ENCODE measurements around the gene FOXA3. TPM values are rescaled to one million over a fixed set of nuclear protein-coding genes. Genes with fewer than 3 reads are reported as not detected.
A peak's percentile ranks its signal among the peaks of the same experiment; 100 is the strongest.
"Not testable (repeated sequence)": the region's sequence is repeated elsewhere in the genome, so short reads cannot be mapped to it uniquely, and the experiment has no call there.

The FOXA3 gene
- total RNA-seq, 1 donor from 2014 or later: not detected

GRCh38 chr19:45860359-45861259 lies 3.5 kb upstream of the FOXA3 start:
- H3K27ac ChIP-seq (ENCODE audit: low read depth, low read length): no peak overlapping the region
- peaks cover 4 to 19% (median 18%) of the 10 kb centered on the region in 3 donors for H3K27me3 ChIP-seq (ENCODE audit: control insufficient read depth in 3 of 3, insufficient read depth in 3 of 3, low read length in 3 of 3)
- peaks cover 6 to 11% (median 10%) of the 10 kb centered on the region in 3 donors for H3K36me3 ChIP-seq (ENCODE audit: control insufficient read depth in 3 of 3, insufficient read depth in 3 of 3, low read length in 3 of 3)
- H3K4me1 ChIP-seq (ENCODE audit: control insufficient read depth in 3 of 3, insufficient read depth in 3 of 3, low read length in 3 of 3): peaks cover 7 to 20% (median 14%) of the 10 kb centered on the region in 3 donors
- no peaks in the 10 kb centered on the region for H3K9me3 ChIP-seq (ENCODE audit: control insufficient read depth in 3 of 3, low read length in 3 of 3)
- H3K4me3 ChIP-seq (ENCODE audit: low read length in 3 of 3): no peak overlapping the region
- H3K9ac ChIP-seq (ENCODE audit: low read depth in 1 of 3, low read length in 3 of 3): no peak overlapping the region

- H3K27ac ChIP-seq (ENCODE audit: low read depth, low read length): peak overlapping the region; percentile 80
- no peaks in the 10 kb centered on the region for H3K9me3 ChIP-seq (ENCODE audit: control insufficient read depth in 3 of 3, low read length in 3 of 3)
- peaks cover 4 to 20% (median 20%) of the 10 kb centered on the region in 3 donors for H3K27me3 ChIP-seq (ENCODE audit: control insufficient read depth in 3 of 3, insufficient read depth in 3 of 3, low read length in 3 of 3)
- peaks cover 6 to 11% (median 10%) of the 10 kb centered on the region in 3 donors for H3K36me3 ChIP-seq (ENCODE audit: control insufficient read depth in 3 of 3, insufficient read depth in 3 of 3, low read length in 3 of 3)
- H3K9ac ChIP-seq (ENCODE audit: low read depth in 1 of 3, low read length in 3 of 3): peak overlapping the region; percentile 92 to 96 (median 93)
- peaks cover 7 to 20% (median 14%) of the 10 kb centered on the region in 3 donors for H3K4me1 ChIP-seq (ENCODE audit: control insufficient read depth in 3 of 3, insufficient read depth in 3 of 3, low read length in 3 of 3)
- H3K4me3 ChIP-seq (ENCODE audit: low read length in 3 of 3): peak overlapping the region; percentile 82 to 96 (median 91)
Observed at GRCh38 chr19:45862271-45862563, 1.9 kb upstream of the FOXA3 start.

GRCh38 chr19:45862564-45863334 lies 1.4 kb upstream of the FOXA3 start, which contains the start of gene SYMPK:
Gene SYMPK (minus strand): TSS chr19:45863147. CDS start chr19:45854495, 8,652 bp downstream.
- H3K4me1 ChIP-seq (ENCODE audit: control insufficient read depth in 3 of 3, insufficient read depth in 3 of 3, low read length in 3 of 3): peaks cover 7 to 20% (median 14%) of the 10 kb centered on the region in 3 donors
- H3K4me3 ChIP-seq (ENCODE audit: low read length in 3 of 3): peak within 1 kb of the TSS; percentile 82 to 96 (median 91)
- peaks cover 6 to 11% (median 10%) of the 10 kb centered on the region in 3 donors for H3K36me3 ChIP-seq (ENCODE audit: control insufficient read depth in 3 of 3, insufficient read depth in 3 of 3, low read length in 3 of 3)
- H3K9me3 ChIP-seq (ENCODE audit: control insufficient read depth in 3 of 3, low read length in 3 of 3): no peaks in the 10 kb centered on the region
- peak within 1 kb of the TSS; percentile 92 to 96 (median 93) for H3K9ac ChIP-seq (ENCODE audit: low read depth in 1 of 3, low read length in 3 of 3)
- peaks cover 4 to 20% (median 20%) of the 10 kb centered on the region in 3 donors for H3K27me3 ChIP-seq (ENCODE audit: control insufficient read depth in 3 of 3, insufficient read depth in 3 of 3, low read length in 3 of 3)
- H3K27ac ChIP-seq (ENCODE audit: low read depth, low read length): peak within 1 kb of the TSS; percentile 80

GRCh38 chr19:45863335-45863839 lies 739 bp upstream of the FOXA3 start:
- H3K27me3 ChIP-seq (ENCODE audit: control insufficient read depth in 3 of 3, insufficient read depth in 3 of 3, low read length in 3 of 3): peaks cover 4 to 20% (median 20%) of the 10 kb centered on the region in 3 donors
- peaks cover 4 to 10% (median 7%) of the 10 kb centered on the region in 3 donors for H3K36me3 ChIP-seq (ENCODE audit: control insufficient read depth in 3 of 3, insufficient read depth in 3 of 3, low read length in 3 of 3)
- H3K4me3 ChIP-seq (ENCODE audit: low read length in 3 of 3): peak overlapping the region; percentile 58 to 77 (median 75)
- no peaks in the 10 kb centered on the region for H3K9me3 ChIP-seq (ENCODE audit: control insufficient read depth in 3 of 3, low read length in 3 of 3)
- no peak overlapping the region for H3K27ac ChIP-seq (ENCODE audit: low read depth, low read length)
- peak overlapping the region in 2 of 3 donors; percentile 51 to 62 for H3K9ac ChIP-seq (ENCODE audit: low read depth in 1 of 3, low read length in 3 of 3)
- peaks cover 7 to 20% (median 14%) of the 10 kb centered on the region in 3 donors for H3K4me1 ChIP-seq (ENCODE audit: control insufficient read depth in 3 of 3, insufficient read depth in 3 of 3, low read length in 3 of 3)

- Histone ChIP-seq H3K4me1 (ENCODE audit: control insufficient read depth in 3 of 3, insufficient read depth in 3 of 3, low read length in 3 of 3) (peaks cover 7 to 20% (median 14%) of the 10 kb centered on the region in 3 donors), H3K36me3 (ENCODE audit: control insufficient read depth in 3 of 3, insufficient read depth in 3 of 3, low read length in 3 of 3) (peaks cover 0 to 2% (median 2%) of the 10 kb centered on the region in 3 donors), H3K9ac (ENCODE audit: low read depth in 1 of 3, low read length in 3 of 3) (no peak overlapping the region), H3K4me3 (ENCODE audit: low read length in 3 of 3) (no peak overlapping the region), H3K27ac (ENCODE audit: low read depth, low read length) (no peak overlapping the region), H3K27me3 (ENCODE audit: control insufficient read depth in 3 of 3, insufficient read depth in 3 of 3, low read length in 3 of 3) (peaks cover 4 to 20% (median 20%) of the 10 kb centered on the region in 3 donors), H3K9me3 (ENCODE audit: control insufficient read depth in 3 of 3, low read length in 3 of 3) (no peaks in the 10 kb centered on the region)
Observed at GRCh38 chr19:45864629-45865082, 530 bp downstream of the FOXA3 start.

GRCh38 chr19:45865269-45865948 lies 1.3 kb downstream of the FOXA3 start:
- H3K9me3 ChIP-seq (ENCODE audit: control insufficient read depth in 3 of 3, low read length in 3 of 3): no peaks in the 10 kb centered on the region
- H3K27me3 ChIP-seq (ENCODE audit: control insufficient read depth in 3 of 3, insufficient read depth in 3 of 3, low read length in 3 of 3): peaks cover 4 to 20% (median 20%) of the 10 kb centered on the region in 3 donors
- no peak overlapping the region for H3K9ac ChIP-seq (ENCODE audit: low read depth in 1 of 3, low read length in 3 of 3)
- H3K4me1 ChIP-seq (ENCODE audit: control insufficient read depth in 3 of 3, insufficient read depth in 3 of 3, low read length in 3 of 3): peaks cover 7 to 20% (median 14%) of the 10 kb centered on the region in 3 donors
- H3K36me3 ChIP-seq (ENCODE audit: control insufficient read depth in 3 of 3, insufficient read depth in 3 of 3, low read length in 3 of 3): peaks cover 0 to 2% (median 0%) of the 10 kb centered on the region in 3 donors
- H3K4me3 ChIP-seq (ENCODE audit: low read length in 3 of 3): no peak overlapping the region
- no peak overlapping the region for H3K27ac ChIP-seq (ENCODE audit: low read depth, low read length)

GRCh38 chr19:45866400-45867176 lies 2.5 kb downstream of the FOXA3 start:
- Histone ChIP-seq H3K27ac (ENCODE audit: low read depth, low read length) (no peak overlapping the region), H3K27me3 (ENCODE audit: control insufficient read depth in 3 of 3, insufficient read depth in 3 of 3, low read length in 3 of 3) (peaks cover 4 to 20% (median 20%) of the 10 kb centered on the region in 3 donors), H3K4me1 (ENCODE audit: control insufficient read depth in 3 of 3, insufficient read depth in 3 of 3, low read length in 3 of 3) (peaks cover 7 to 20% (median 14%) of the 10 kb centered on the region in 3 donors), H3K36me3 (ENCODE audit: control insufficient read depth in 3 of 3, insufficient read depth in 3 of 3, low read length in 3 of 3) (no peaks in the 10 kb centered on the region), H3K9me3 (ENCODE audit: control insufficient read depth in 3 of 3, low read length in 3 of 3) (no peaks in the 10 kb centered on the region), H3K9ac (ENCODE audit: low read depth in 1 of 3, low read length in 3 of 3) (no peak overlapping the region), H3K4me3 (ENCODE audit: low read length in 3 of 3) (no peak overlapping the region)

- H3K27ac ChIP-seq (ENCODE audit: low read depth, low read length); H3K9ac ChIP-seq (ENCODE audit: low read depth in 1 of 3, low read length in 3 of 3); H3K9me3 ChIP-seq (ENCODE audit: control insufficient read depth in 3 of 3, low read length in 3 of 3); H3K36me3 ChIP-seq (ENCODE audit: control insufficient read depth in 3 of 3, insufficient read depth in 3 of 3, low read length in 3 of 3); H3K4me3 ChIP-seq (ENCODE audit: low read length in 3 of 3): not testable (repeated sequence)
- Histone ChIP-seq H3K27me3 (ENCODE audit: control insufficient read depth in 3 of 3, insufficient read depth in 3 of 3, low read length in 3 of 3) (peaks cover 4 to 20% (median 20%) of the 10 kb centered on the region in 3 donors), H3K4me1 (ENCODE audit: control insufficient read depth in 3 of 3, insufficient read depth in 3 of 3, low read length in 3 of 3) (peaks cover 7 to 14% (median 9%) of the 10 kb centered on the region in 3 donors)
Observed at GRCh38 chr19:45867241-45867640, 3.1 kb downstream of the FOXA3 start.

Data from skeletal muscle tissue (tissue), 4 donors.